OCI-LY1 (cell line): ENCODE data around the gene KLHL20.
"Not testable (repeated sequence)": the region's sequence is repeated elsewhere in the genome, so short reads cannot be mapped to it uniquely, and the experiment has no call there.

Experiments
- H2AFZ ChIP-seq: fragments of 200-600 bp; sonication (generic), shearing (Covaris generic); 2 replicates; pipeline ENCODE4 v1.6.0; 2014; ENCODE audit warnings: antibody characterized with exemption, mild to moderate bottlenecking, low read length
- H3F3A ChIP-seq: fragments of 200-600 bp; sonication (generic), shearing (Covaris generic); 2 replicates; pipeline ENCODE4 v1.6.0; 2014; ENCODE audit warnings: mild to moderate bottlenecking, antibody characterized with exemption, low read length, moderate library complexity; ENCODE audit not compliant: insufficient read depth
- H3K27ac ChIP-seq: fragments of 200-600 bp; sonication (generic); 2 replicates; pipeline ENCODE4 v1.5.1; 2014; ENCODE audit warnings: low read length, mixed run types, mild to moderate bottlenecking, low read depth; ENCODE audit not compliant: poor library complexity, severe bottlenecking
- H3K27me3 ChIP-seq: fragments of 200-600 bp; sonication (generic); 2 replicates; pipeline ENCODE4 v1.6.0; 2014; ENCODE audit warnings: antibody characterized with exemption, mild to moderate bottlenecking, low read length, moderate library complexity; ENCODE audit not compliant: insufficient read depth
- H3K36me3 ChIP-seq: fragments of 200-600 bp; sonication (generic); 2 replicates; pipeline ENCODE4 v1.6.1; 2014; ENCODE audit warnings: mild to moderate bottlenecking, antibody characterized with exemption, low read length, moderate library complexity, mixed read lengths; ENCODE audit not compliant: insufficient read depth
- H3K4me1 ChIP-seq: fragments of 200-600 bp; sonication (generic); 2 replicates; pipeline ENCODE4 v1.5.1; 2014; ENCODE audit warnings: mild to moderate bottlenecking, low read length, moderate library complexity; ENCODE audit not compliant: insufficient read depth, severe bottlenecking
- H3K4me2 ChIP-seq: fragments of 200-600 bp; sonication (generic), shearing (Covaris generic); 2 replicates; pipeline ENCODE4 v1.6.1; 2014; ENCODE audit warnings: low read length
- H3K4me3 ChIP-seq: fragments of 200-600 bp; sonication (generic); 2 replicates; pipeline ENCODE4 v1.5.1; 2014; ENCODE audit warnings: low read length, low read depth, mild to moderate bottlenecking, mixed read lengths; ENCODE audit not compliant: poor library complexity, severe bottlenecking
- H3K79me2 ChIP-seq: fragments of 200-600 bp; shearing (Covaris generic); 2 replicates; pipeline ENCODE4 v1.6.1; 2016; ENCODE audit warnings: mixed run types, low read length, mixed read lengths; ENCODE audit not compliant: insufficient read depth
- H3K9ac ChIP-seq: fragments of 200-600 bp; sonication (generic), shearing (Covaris generic); 2 replicates; pipeline ENCODE4 v1.6.1; 2014; ENCODE audit warnings: mild to moderate bottlenecking, low read length, mixed read lengths
- H3K9me2 ChIP-seq: fragments of 200-600 bp; sonication (generic), shearing (Covaris generic); 2 replicates; pipeline ENCODE4 v1.6.1; 2014; ENCODE audit warnings: low read depth, mild to moderate bottlenecking, low read length, mixed read lengths
- H3K9me3 ChIP-seq: fragments of 200-600 bp; shearing (Covaris generic); 2 replicates; pipeline ENCODE4 v1.6.1; 2014; ENCODE audit warnings: low read length, mixed read lengths
- H4K20me1 ChIP-seq: fragments of 200-600 bp; sonication (generic), shearing (Covaris generic); 2 replicates; pipeline ENCODE4 v1.6.0; 2016; ENCODE audit warnings: mild to moderate bottlenecking, low read length; ENCODE audit not compliant: insufficient read depth
- EZH2 ChIP-seq: fragments of 200-600 bp; sonication (generic), shearing (Covaris generic); IDR thresholded peaks from 2 replicates; pipeline ENCODE4 v1.8.0; 2017; ENCODE audit warnings: borderline replicate concordance, mixed run types, mild to moderate bottlenecking, antibody characterized with exemption, low read length, moderate library complexity, mixed read lengths
- TF ChIP-seq, protein P1 (sequence below): fragments of 200-600 bp; sonication (generic), shearing (Covaris generic); IDR thresholded peaks from 2 replicates; pipeline ENCODE4 v1.5.1; 2017; ENCODE audit warnings: mild to moderate bottlenecking, antibody characterized with exemption, low read length, moderate library complexity, mixed read lengths

KLHL20 gene

GRCh38 chr1:173768827-173769226 lies 54.0 kb downstream of the KLHL20 start:
- Histone ChIP-seq H3K27me3 (no peaks in the 10 kb centered on the region), H3K9me2 (no peaks in the 10 kb centered on the region), H3K79me2 (no peaks in the 10 kb centered on the region), H3K4me3 (no peak overlapping the region), H3K36me3 (peaks cover 6% of the 10 kb centered on the region), H2AFZ (no peak overlapping the region), H3K9ac (no peak overlapping the region), H3K4me1 (no peaks in the 10 kb centered on the region), H4K20me1 (no peaks in the 10 kb centered on the region), H3K9me3 (no peaks in the 10 kb centered on the region), H3K27ac (no peak overlapping the region), H3K4me2 (no peak overlapping the region), H3F3A (peaks cover 8% of the 10 kb centered on the region; the same call in 1 of the 2 replicates)
- TF ChIP-seq, protein P1, sequence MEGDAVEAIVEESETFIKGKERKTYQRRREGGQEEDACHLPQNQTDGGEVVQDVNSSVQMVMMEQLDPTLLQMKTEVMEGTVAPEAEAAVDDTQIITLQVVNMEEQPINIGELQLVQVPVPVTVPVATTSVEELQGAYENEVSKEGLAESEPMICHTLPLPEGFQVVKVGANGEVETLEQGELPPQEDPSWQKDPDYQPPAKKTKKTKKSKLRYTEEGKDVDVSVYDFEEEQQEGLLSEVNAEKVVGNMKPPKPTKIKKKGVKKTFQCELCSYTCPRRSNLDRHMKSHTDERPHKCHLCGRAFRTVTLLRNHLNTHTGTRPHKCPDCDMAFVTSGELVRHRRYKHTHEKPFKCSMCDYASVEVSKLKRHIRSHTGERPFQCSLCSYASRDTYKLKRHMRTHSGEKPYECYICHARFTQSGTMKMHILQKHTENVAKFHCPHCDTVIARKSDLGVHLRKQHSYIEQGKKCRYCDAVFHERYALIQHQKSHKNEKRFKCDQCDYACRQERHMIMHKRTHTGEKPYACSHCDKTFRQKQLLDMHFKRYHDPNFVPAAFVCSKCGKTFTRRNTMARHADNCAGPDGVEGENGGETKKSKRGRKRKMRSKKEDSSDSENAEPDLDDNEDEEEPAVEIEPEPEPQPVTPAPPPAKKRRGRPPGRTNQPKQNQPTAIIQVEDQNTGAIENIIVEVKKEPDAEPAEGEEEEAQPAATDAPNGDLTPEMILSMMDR, result no peak
- TF ChIP-seq EZH2, result no peak

DNA sequence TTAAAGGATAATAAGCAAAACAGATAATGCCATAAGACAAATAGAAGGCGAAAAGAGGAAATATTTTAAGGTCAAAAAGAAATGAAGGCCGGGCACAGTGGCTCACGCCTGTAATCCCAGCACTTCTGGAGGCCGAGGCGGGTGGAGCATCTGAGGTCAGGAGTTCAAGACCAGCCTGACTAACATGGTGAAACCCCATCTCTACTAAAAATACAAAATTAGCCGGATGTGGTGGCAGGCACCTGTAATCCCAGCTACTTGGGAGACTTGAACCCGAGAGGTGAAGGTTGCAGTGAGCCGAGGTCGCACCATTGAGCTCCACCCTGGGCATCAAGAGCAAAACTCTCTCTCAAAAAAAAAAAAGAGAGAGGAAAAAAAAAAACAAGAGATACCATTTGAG lies 55.5 kb downstream of the KLHL20 start:
- not testable (repeated sequence) for H3K9me2 ChIP-seq, H3K9me3 ChIP-seq, H3F3A ChIP-seq, H4K20me1 ChIP-seq, H3K27ac ChIP-seq, H3K27me3 ChIP-seq, H2AFZ ChIP-seq, H3K9ac ChIP-seq, H3K4me2 ChIP-seq, H3K79me2 ChIP-seq, H3K4me1 ChIP-seq, H3K4me3 ChIP-seq
- peaks cover 12% of the 10 kb centered on the region for H3K36me3 ChIP-seq

- H2AFZ ChIP-seq, result no peak overlapping the region
- H3K4me3 ChIP-seq, result no peak overlapping the region
- no peak overlapping the region for H3K4me2 ChIP-seq
- TF ChIP-seq, protein P1, result no peak
- no peak for TF ChIP-seq EZH2
- H3F3A ChIP-seq, result peaks cover 8% of the 10 kb centered on the region; the same call in 1 of the 2 replicates
- H3K9me2 ChIP-seq, result no peaks in the 10 kb centered on the region
- no peaks in the 10 kb centered on the region for H4K20me1 ChIP-seq
- no peaks in the 10 kb centered on the region for H3K9me3 ChIP-seq
- peaks cover 25% of the 10 kb centered on the region for H3K36me3 ChIP-seq
- no peaks in the 10 kb centered on the region for H3K79me2 ChIP-seq
- H3K9ac ChIP-seq, result no peak overlapping the region
- H3K27me3 ChIP-seq, result no peaks in the 10 kb centered on the region
- no peaks in the 10 kb centered on the region for H3K4me1 ChIP-seq
- no peak overlapping the region for H3K27ac ChIP-seq
Observed at GRCh38 chr1:173771560-173771959, 56.8 kb downstream of the KLHL20 start.

DNA sequence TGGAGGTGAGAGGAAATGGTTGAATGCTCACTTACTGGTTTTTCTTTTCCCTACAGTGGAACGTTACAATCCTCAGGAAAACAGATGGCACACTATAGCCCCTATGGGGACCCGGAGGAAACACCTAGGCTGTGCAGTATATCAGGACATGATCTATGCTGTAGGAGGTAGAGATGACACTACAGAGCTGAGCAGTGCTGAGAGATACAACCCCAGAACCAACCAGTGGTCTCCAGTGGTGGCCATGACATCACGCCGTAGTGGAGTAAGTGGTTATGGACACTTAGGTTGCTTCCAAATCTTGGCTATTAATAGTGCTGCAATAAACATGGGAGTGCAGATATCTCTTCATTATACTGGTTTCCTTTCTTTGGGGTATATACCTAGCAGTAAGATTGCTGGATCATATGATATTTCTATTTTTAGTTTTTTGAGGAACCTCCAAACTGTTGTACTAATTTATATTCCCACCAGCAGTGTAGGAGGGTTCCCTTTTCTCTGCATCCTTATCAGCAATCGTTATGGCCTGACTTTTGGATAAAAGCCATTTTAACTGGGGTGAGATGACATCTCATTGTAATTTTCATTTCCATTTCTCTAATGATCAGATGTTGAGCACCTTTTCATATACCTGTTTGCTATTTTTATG lies 60.9 kb downstream of the KLHL20 start:
- H3K4me1 ChIP-seq, result no peaks in the 10 kb centered on the region
- no peak overlapping the region for H3K9ac ChIP-seq
- H3K27ac ChIP-seq, result no peak overlapping the region
- no peak overlapping the region for H3K4me3 ChIP-seq
- H3K4me2 ChIP-seq, result no peak overlapping the region
- H3F3A ChIP-seq, result no peaks in the 10 kb centered on the region; the same call in 1 of the 2 replicates
- H3K36me3 ChIP-seq, result peaks cover 46% of the 10 kb centered on the region
- TF ChIP-seq, protein P1, result no peak
- TF ChIP-seq EZH2, result no peak
- no peak overlapping the region for H2AFZ ChIP-seq
- H4K20me1 ChIP-seq, result no peaks in the 10 kb centered on the region
- H3K79me2 ChIP-seq, result no peaks in the 10 kb centered on the region
- H3K27me3 ChIP-seq, result no peaks in the 10 kb centered on the region
- no peaks in the 10 kb centered on the region for H3K9me2 ChIP-seq
- no peaks in the 10 kb centered on the region for H3K9me3 ChIP-seq
